ENCODE data around the gene TMEM18. TPM values are rescaled to one million over a fixed set of nuclear protein-coding genes. Genes with fewer than 3 reads are reported as not detected.

TMEM18 gene
- total RNA-seq, 1 experiment from 2014 or later = 30.7 TPM

- no peak overlapping the region for H2BK20ac ChIP-seq (ENCODE audit: low read depth, low read length, poor library complexity, severe bottlenecking)
- peak; percentile 12 for DNase-seq
- H2BK15ac ChIP-seq (ENCODE audit: low read depth, low read length) = no peak overlapping the region
- no peaks in the 10 kb centered on the region for H4K20me1 ChIP-seq (ENCODE audit: control insufficient read depth, insufficient read depth, insufficient read length)
- H3K36me3 Mint-ChIP-seq (ENCODE audit: insufficient read depth in 1 of 3, low read depth in 3 of 3) = no peaks in the 10 kb centered on the region
- H3K79me1 ChIP-seq (ENCODE audit: insufficient read depth, low read depth, low read length, poor library complexity, severe bottlenecking) = no peaks in the 10 kb centered on the region
- H3K4ac ChIP-seq (ENCODE audit: low read depth, low read length) = no peak overlapping the region
- no peaks in the 10 kb centered on the region for H3K27me3 ChIP-seq (ENCODE audit: insufficient read depth, low read length)
- no peak overlapping the region for H3K27ac Mint-ChIP-seq
- no CpG with 5 or more reads among the region's 6 CpGs for WGBS (ENCODE audit: extremely low coverage, insufficient read length, low lambda C conversion rate)
- H2BK12ac ChIP-seq (ENCODE audit: insufficient read length, low read depth, low read length) = no peak overlapping the region
- H3K56ac ChIP-seq (ENCODE audit: insufficient read length, low read depth, low read length) = no peak overlapping the region
- no peak overlapping the region for H4K8ac ChIP-seq (replicated peaks; ENCODE audit: insufficient read length, low read depth, low read length)
- no peak overlapping the region for H3K27ac ChIP-seq (ENCODE audit: insufficient read length, low read depth, low read length)
- 0 out of 4 replicates have a peak, but pooled peaks cover 0 to 3% of the 10 kb centered on the region in 2 experiments for H3K4me1 Mint-ChIP-seq
- no peak overlapping the region for H4K5ac ChIP-seq (ENCODE audit: insufficient read length, low read depth, low read length)
- H3K79me2 ChIP-seq (ENCODE audit: insufficient read depth, low read length) = no peaks in the 10 kb centered on the region
- no peak overlapping the region for H3K4me2 ChIP-seq (ENCODE audit: insufficient read depth, insufficient read length, low read length)
- H2AK5ac ChIP-seq (ENCODE audit: insufficient read length, low read length) = no peak overlapping the region
- no peaks in the 10 kb centered on the region for H3K9me3 Mint-ChIP-seq
- no peak overlapping the region for H3K9ac ChIP-seq (ENCODE audit: extremely low read depth, insufficient read length, low read length)
- H3K4me1 ChIP-seq (ENCODE audit: insufficient read depth, low read length) = no peaks in the 10 kb centered on the region
- no peak overlapping the region for H2BK120ac ChIP-seq (ENCODE audit: low read depth, low read length, poor library complexity, severe bottlenecking)
- H3K23ac ChIP-seq (ENCODE audit: insufficient read length, low read depth, low read length) = no peak overlapping the region
- no peak overlapping the region for H2AFZ ChIP-seq (ENCODE audit: low read length)
- H3K27me3 Mint-ChIP-seq (ENCODE audit: low read depth) = peaks cover 7% of the 10 kb centered on the region
- H3K18ac ChIP-seq (ENCODE audit: insufficient read length, low read depth, low read length) = no peak overlapping the region
- no peak overlapping the region for H3T11ph ChIP-seq (ENCODE audit: low read length)
- no peak overlapping the region for H4K91ac ChIP-seq (ENCODE audit: insufficient read length, low read depth, low read length)
- no peaks in the 10 kb centered on the region for H3K23me2 ChIP-seq (ENCODE audit: insufficient read length, low read depth, low read length, poor library complexity, severe bottlenecking)
- no peak overlapping the region for H2BK5ac ChIP-seq (ENCODE audit: insufficient read length, low read length)
- H3K14ac ChIP-seq (ENCODE audit: insufficient read depth, low read length) = no peak overlapping the region
- H3K9me3 ChIP-seq (ENCODE audit: control insufficient read depth, low read depth, low read length) = no peaks in the 10 kb centered on the region
- TF ChIP-seq CTCF (conservative IDR thresholded peaks at IDR 0.05) = no peak
- H3K4me3 Mint-ChIP-seq = no peak overlapping the region
Observed at GRCh38 chr2:652881-653480, 24.2 kb downstream of the TMEM18 start.
